HEK293 (cell line): ENCODE measurements around the gene MRRF.

Experiments used
- CTCF ChIA-PET: fragments of 350-600 bp; formaldehyde crosslinking; extraction: SDS; loops from one replicate; lab custom pipeline; 2021; ENCODE audit warnings: antibody characterized with exemption; lab: Yijun Ruan, JAX
- POLR2A ChIA-PET: fragments of 300-600 bp; formaldehyde crosslinking; extraction: SDS; loops from one replicate; lab custom pipeline; 2020; ENCODE audit warnings: antibody characterized with exemption, inconsistent platforms; lab: Yijun Ruan, JAX
- H3K27ac ChIP-seq: fragments of 200-500 bp; sonication (Bioruptor generic); 2 replicates; pipeline ENCODE4 v1.5.1; 2014; ENCODE audit warnings: low read depth, low read length, control low read depth, inconsistent platforms; ENCODE audit errors: extremely low read depth
- H3K36me3 ChIP-seq, 2 experiments: fragments of 200-500 bp in 1 of 2; sonication (Bioruptor generic) in 1 of 2; 1 replicate in 1 of 2; 2 replicates in 1 of 2; pipeline ENCODE4 v1.5.1; 2014 to 2017; ENCODE audit warnings: inconsistent platforms in 2 of 2, low read length in 2 of 2; ENCODE audit not compliant: control insufficient read depth in 2 of 2, insufficient read depth in 1 of 2
- H3K4me1 ChIP-seq: fragments of 200-500 bp; sonication (Bioruptor generic); 2 replicates; pipeline ENCODE4 v1.5.1; 2014; ENCODE audit warnings: mild to moderate bottlenecking, low read length, inconsistent platforms; ENCODE audit not compliant: control insufficient read depth, insufficient read depth
- H3K4me3 ChIP-seq: 2 replicates; pipeline ENCODE4 v1.5.1; 2011; ENCODE audit warnings: low read depth, mild to moderate bottlenecking, control low read depth, low read length, moderate library complexity
- H3K9me3 ChIP-seq: fragments of 200-500 bp; sonication (Bioruptor generic); 2 replicates; pipeline ENCODE4 v1.5.1; 2014; ENCODE audit warnings: low read depth, low read length, inconsistent platforms; ENCODE audit not compliant: control insufficient read depth, insufficient read depth
- BCL11B ChIP-seq: fragments of 450-650 bp; formaldehyde crosslinking; IDR thresholded peaks from 2 replicates; pipeline ENCODE4 v1.5.1; 2016; ENCODE audit warnings: low read depth, missing biosample characterization, missing genetic modification characterization
- GFI1B ChIP-seq: fragments of 450-650 bp; formaldehyde crosslinking; IDR thresholded peaks from 2 replicates; pipeline ENCODE4 v1.5.1; 2016; ENCODE audit warnings: missing biosample characterization, missing genetic modification characterization
- HOXA7 ChIP-seq: sonication (generic); formaldehyde crosslinking; IDR thresholded peaks from 2 replicates; pipeline ENCODE4 v1.8.1; 2022; ENCODE audit warnings: missing genetic modification reagents, borderline replicate concordance
- IKZF3 ChIP-seq: fragments of 450-650 bp; IDR thresholded peaks from 2 replicates; pipeline ENCODE4 v1.5.0; 2018; ENCODE audit warnings: missing biosample characterization, mild to moderate bottlenecking, missing genetic modification characterization, moderate library complexity
- KLF16 ChIP-seq: fragments of 450-650 bp; formaldehyde crosslinking; IDR thresholded peaks from 2 replicates; pipeline ENCODE4 v1.5.1; 2017; ENCODE audit warnings: missing biosample characterization, missing genetic modification characterization
- KLF7 ChIP-seq: fragments of 450-650 bp; formaldehyde crosslinking; IDR thresholded peaks from 2 replicates; pipeline ENCODE4 v1.5.1; 2016; ENCODE audit warnings: missing biosample characterization, missing genetic modification characterization, borderline replicate concordance
- MEIS1 ChIP-seq: sonication (generic); formaldehyde crosslinking; IDR thresholded peaks from 2 replicates; pipeline ENCODE4 v1.8.1; 2022; ENCODE audit warnings: missing genetic modification reagents, mild to moderate bottlenecking, borderline replicate concordance
- PRDM4 ChIP-seq: fragments of 450-650 bp; formaldehyde crosslinking; IDR thresholded peaks from 2 replicates; pipeline ENCODE4 v1.5.1; 2017; ENCODE audit warnings: missing biosample characterization, missing genetic modification characterization
- REPIN1 ChIP-seq: fragments of 450-650 bp; formaldehyde crosslinking; IDR thresholded peaks from 2 replicates; pipeline ENCODE4 v1.5.1; 2017; ENCODE audit warnings: missing biosample characterization, missing genetic modification characterization, low read depth
- SP3 ChIP-seq: fragments of 450-650 bp; formaldehyde crosslinking; IDR thresholded peaks from 2 replicates; pipeline ENCODE4 v1.5.1; 2016; ENCODE audit warnings: missing biosample characterization, missing genetic modification characterization
- TRIM28 ChIP-seq: IDR thresholded peaks from 2 replicates; pipeline ENCODE4 v1.6.1; 2011; ENCODE audit warnings: low read length, control low read depth, borderline replicate concordance
- ZBTB21 ChIP-seq: fragments of 450-650 bp; formaldehyde crosslinking; IDR thresholded peaks from 2 replicates; pipeline ENCODE4 v1.5.1; 2017; ENCODE audit warnings: missing biosample characterization, missing genetic modification characterization
- ZBTB6 ChIP-seq: fragments of 450-650 bp; formaldehyde crosslinking; IDR thresholded peaks from 2 replicates; pipeline ENCODE4 v1.5.1; 2017; ENCODE audit warnings: missing biosample characterization, missing genetic modification characterization
- ZNF133 ChIP-seq: fragments of 450-650 bp; formaldehyde crosslinking; IDR thresholded peaks from 2 replicates; pipeline ENCODE4 v1.5.1; 2016; ENCODE audit warnings: missing biosample characterization, missing genetic modification characterization
- ZNF2 ChIP-seq: fragments of 450-650 bp; formaldehyde crosslinking; IDR thresholded peaks from 2 replicates; pipeline ENCODE4 v1.5.1; 2016; ENCODE audit warnings: missing biosample characterization, missing genetic modification characterization
- ZNF214 ChIP-seq: fragments of 450-650 bp; formaldehyde crosslinking; IDR thresholded peaks from 2 replicates; pipeline ENCODE4 v1.5.1; 2017; ENCODE audit warnings: missing biosample characterization, mild to moderate bottlenecking, missing genetic modification characterization, borderline replicate concordance
- ZNF324 ChIP-seq: fragments of 450-650 bp; formaldehyde crosslinking; IDR thresholded peaks from 2 replicates; pipeline ENCODE4 v1.5.1; 2016; ENCODE audit warnings: missing biosample characterization, missing genetic modification characterization
- ZNF354C ChIP-seq: fragments of 450-650 bp; formaldehyde crosslinking; IDR thresholded peaks from 2 replicates; pipeline ENCODE4 v1.5.1; 2016; ENCODE audit warnings: missing biosample characterization, missing genetic modification characterization, low read depth, borderline replicate concordance
- ZNF391 ChIP-seq: fragments of 450-650 bp; formaldehyde crosslinking; IDR thresholded peaks from 2 replicates; pipeline ENCODE4 v1.5.1; 2016; ENCODE audit warnings: low read depth, missing biosample characterization, missing genetic modification characterization, borderline replicate concordance
- ZNF530 ChIP-seq: fragments of 450-650 bp; formaldehyde crosslinking; IDR thresholded peaks from 2 replicates; pipeline ENCODE4 v1.5.1; 2016; ENCODE audit warnings: low read depth, missing biosample characterization, missing genetic modification characterization
- ZNF555 ChIP-seq: fragments of 450-650 bp; formaldehyde crosslinking; conservative IDR thresholded peaks from 2 replicates; pipeline ENCODE4 v1.5.1; 2017; ENCODE audit warnings: missing biosample characterization, mild to moderate bottlenecking, missing genetic modification characterization, inconsistent platforms
- ZNF561 ChIP-seq: fragments of 450-650 bp; IDR thresholded peaks from 2 replicates; pipeline ENCODE4 v1.5.1; 2018; ENCODE audit warnings: missing biosample characterization, missing genetic modification characterization, borderline replicate concordance
- ZNF623 ChIP-seq: fragments of 450-650 bp; formaldehyde crosslinking; IDR thresholded peaks from 2 replicates; pipeline ENCODE4 v1.5.1; 2016; ENCODE audit warnings: missing biosample characterization, missing genetic modification characterization
- ZNF654 ChIP-seq: fragments of 450-650 bp; formaldehyde crosslinking; IDR thresholded peaks from 2 replicates; pipeline ENCODE4 v1.5.1; 2016; ENCODE audit warnings: low read depth, missing biosample characterization, missing genetic modification characterization
- ZNF660 ChIP-seq: fragments of 450-650 bp; IDR thresholded peaks from 2 replicates; pipeline ENCODE4 v1.5.1; 2018; ENCODE audit warnings: missing biosample characterization, mild to moderate bottlenecking, missing genetic modification characterization
- ZNF76 ChIP-seq: fragments of 450-650 bp; formaldehyde crosslinking; IDR thresholded peaks from 2 replicates; pipeline ENCODE4; 2016; ENCODE audit warnings: low read depth, missing biosample characterization, missing genetic modification characterization, borderline replicate concordance
- ZNF837 ChIP-seq: fragments of 450-650 bp; formaldehyde crosslinking; IDR thresholded peaks from 2 replicates; pipeline ENCODE4 v1.5.1; 2016; ENCODE audit warnings: missing biosample characterization, missing genetic modification characterization
- ZNF843 ChIP-seq: fragments of 450-650 bp; formaldehyde crosslinking; IDR thresholded peaks from 2 replicates; pipeline ENCODE4 v1.5.1; 2016; ENCODE audit warnings: missing biosample characterization, missing genetic modification characterization
- TF ChIP-seq, protein P1 (sequence below): fragments of 450-650 bp; formaldehyde crosslinking; IDR thresholded peaks from 2 replicates; pipeline ENCODE4; 2016; ENCODE audit warnings: missing biosample characterization, missing genetic modification characterization
- TF ChIP-seq, protein P2 (sequence below): sonication (generic); formaldehyde crosslinking; IDR thresholded peaks from 2 replicates; pipeline ENCODE4 v1.8.1; 2022; ENCODE audit warnings: mild to moderate bottlenecking, moderate library complexity, missing genetic modification reagents

The MRRF gene

GRCh38 chr9:122297512-122297911 lies 32.8 kb downstream of the MRRF start:
- CTCF ChIA-PET, result no interaction called here
- no peak for TF ChIP-seq IKZF3
- TF ChIP-seq SP3 (tag by site-specific recombination), result no peak
- TF ChIP-seq ZNF555 (tag by site-specific recombination), result no peak
- no peak for TF ChIP-seq KLF16 (tag by site-specific recombination)
- no peak for TF ChIP-seq ZNF561 (tag by site-specific recombination)
- no peak for TF ChIP-seq ZBTB21 (tag by site-specific recombination)
- TF ChIP-seq KLF7 (tag by site-specific recombination), result no peak
- TF ChIP-seq ZNF2, result no peak
- TF ChIP-seq TRIM28, result no peak
- no peak for TF ChIP-seq ZNF623 (tag by site-specific recombination)
- TF ChIP-seq ZNF843 (tag by site-specific recombination), result no peak
- no peak for TF ChIP-seq MEIS1
- TF ChIP-seq, protein P1, sequence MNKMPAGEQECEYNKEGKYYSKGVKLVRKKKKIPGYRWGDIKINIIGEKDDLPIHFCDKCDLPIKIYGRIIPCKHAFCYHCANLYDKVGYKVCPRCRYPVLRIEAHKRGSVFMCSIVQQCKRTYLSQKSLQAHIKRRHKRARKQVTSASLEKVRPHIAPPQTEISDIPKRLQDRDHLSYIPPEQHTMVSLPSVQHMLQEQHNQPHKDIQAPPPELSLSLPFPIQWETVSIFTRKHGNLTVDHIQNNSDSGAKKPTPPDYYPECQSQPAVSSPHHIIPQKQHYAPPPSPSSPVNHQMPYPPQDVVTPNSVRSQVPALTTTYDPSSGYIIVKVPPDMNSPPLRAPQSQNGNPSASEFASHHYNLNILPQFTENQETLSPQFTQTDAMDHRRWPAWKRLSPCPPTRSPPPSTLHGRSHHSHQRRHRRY (tag by site-specific recombination), result no peak
- TF ChIP-seq HOXA7 (CRISPR knock-in tag), result no peak
- TF ChIP-seq ZNF660 (tag by site-specific recombination), result no peak
- TF ChIP-seq, all 188 proteins: peak for 0
- Histone ChIP-seq H3K27ac (no peak overlapping the region), H3K9me3 (no peaks in the 10 kb centered on the region), H3K36me3 (peaks cover 0 to 56% of the 10 kb centered on the region in 2 experiments; a peak in 1 of 3 replicates), H3K4me1 (no peaks in the 10 kb centered on the region), H3K4me3 (no peak overlapping the region)
- POLR2A ChIA-PET, result no interaction called here

GRCh38 chr9:122302237-122303093 lies 37.8 kb downstream of the MRRF start:
- ChIA-PET CTCF (interaction anchor here (1.5 kb wide), 1 partner anchor 180 kb away, joined by 3 read pairs; no protein-coding TSS in a partner anchor), POLR2A (no interaction called here)
- Histone ChIP-seq H3K27ac (no peak overlapping the region), H3K9me3 (no peaks in the 10 kb centered on the region)
- TF ChIP-seq ZNF391 (tag by site-specific recombination) (no peak), ZNF214 (tag by site-specific recombination) (no peak), ZNF324 (tag by site-specific recombination) (no peak), ZNF837 (no peak), ZNF354C (tag by site-specific recombination) (no peak), PRDM4 (tag by site-specific recombination) (no peak), REPIN1 (tag by site-specific recombination) (no peak), ZNF530 (tag by site-specific recombination) (no peak), ZBTB6 (no peak), ZNF133 (tag by site-specific recombination) (no peak), GFI1B (tag by site-specific recombination) (no peak), BCL11B (tag by site-specific recombination) (no peak), SP3 (tag by site-specific recombination) (no peak), ZNF76 (tag by site-specific recombination) (no peak), ZNF654 (tag by site-specific recombination) (no peak)
- TF ChIP-seq, protein P2, sequence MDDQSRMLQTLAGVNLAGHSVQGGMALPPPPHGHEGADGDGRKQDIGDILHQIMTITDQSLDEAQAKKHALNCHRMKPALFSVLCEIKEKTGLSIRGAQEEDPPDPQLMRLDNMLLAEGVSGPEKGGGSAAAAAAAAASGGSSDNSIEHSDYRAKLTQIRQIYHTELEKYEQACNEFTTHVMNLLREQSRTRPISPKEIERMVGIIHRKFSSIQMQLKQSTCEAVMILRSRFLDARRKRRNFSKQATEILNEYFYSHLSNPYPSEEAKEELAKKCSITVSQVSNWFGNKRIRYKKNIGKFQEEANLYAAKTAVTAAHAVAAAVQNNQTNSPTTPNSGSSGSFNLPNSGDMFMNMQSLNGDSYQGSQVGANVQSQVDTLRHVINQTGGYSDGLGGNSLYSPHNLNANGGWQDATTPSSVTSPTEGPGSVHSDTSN (CRISPR knock-in tag), result no peak
- TF ChIP-seq, all 188 proteins: peak for 0
- Histone ChIP-seq H3K4me3 (no peak overlapping the region), H3K4me1 (no peaks in the 10 kb centered on the region), H3K36me3 (peaks cover 0 to 65% of the 10 kb centered on the region in 2 experiments; a peak in 1 of 3 replicates)
